ENCODE results near the gene CST9.

The CST9 gene

GRCh38 chr20:23612396-23612795 is 6.7 kb upstream of the CST9 start:
- H3K27ac ChIP-seq = no peak overlapping the region
- TF ChIP-seq CTCF (conservative IDR thresholded peaks at IDR 0.05) = no peak

GRCh38 chr20:23609486-23610109 is 3.9 kb upstream of the CST9 start:
- no peak overlapping the region for H3K27ac ChIP-seq
- TF ChIP-seq CTCF (conservative IDR thresholded peaks at IDR 0.05) = no peak

- no peak for TF ChIP-seq CTCF (conservative IDR thresholded peaks at IDR 0.05)
- H3K27ac ChIP-seq = no peak overlapping the region
Measured at GRCh38 chr20:23608251-23608846, 2.6 kb upstream of the CST9 start.

GRCh38 chr20:23607497-23608245 is 2.0 kb upstream of the CST9 start:
- TF ChIP-seq CTCF (conservative IDR thresholded peaks at IDR 0.05) = no peak
- H3K27ac ChIP-seq = no peak overlapping the region

- H3K27ac ChIP-seq = no peak overlapping the region
- TF ChIP-seq CTCF (conservative IDR thresholded peaks at IDR 0.05) = peak; percentile 95
Measured at GRCh38 chr20:23606652-23607049, 934 bp upstream of the CST9 start.

GRCh38 chr20:23604306-23604705 is 1.4 kb downstream of the CST9 start:
- no peak for TF ChIP-seq CTCF (conservative IDR thresholded peaks at IDR 0.05)

GRCh38 chr20:23603321-23603720 is 2.4 kb downstream of the CST9 start:
- TF ChIP-seq CTCF (conservative IDR thresholded peaks at IDR 0.05) = no peak
- no peak overlapping the region for H3K27ac ChIP-seq

More at GRCh38 chr20:23604306-23604705, 1.4 kb downstream of the CST9 start:
- H3K27ac ChIP-seq = no peak overlapping the region
